HepG2 (cell line): ENCODE results near the gene KERA. TPM values are rescaled to one million over a fixed set of nuclear protein-coding genes. Genes with fewer than 3 reads are reported as not detected.

Experiments used
- ATAC-seq: fragments of 200-7000 bp; cut with Tn5 transposase; 3 replicates; pipeline ENCODE4 v1.9.1; 2020; ENCODE audit warnings: mild to moderate bottlenecking, moderate library complexity
- BruUV-seq: library from RNA; stranded (reverse); fragments of 400-500 nt; replicated peaks from 2 replicates; lab custom pipeline; 2021; lab: Mats Ljungman, UMichigan
- CTCF ChIA-PET: fragments of 300-600 bp; formaldehyde crosslinking; extraction: SDS; loops from one replicate; lab custom pipeline; 2021; ENCODE audit warnings: low total read pairs, inconsistent platforms, low intra/inter-chr PET ratio; lab: Yijun Ruan, JAX
- POLR2A ChIA-PET: fragments of 350-600 bp; sonication (Branson Sonifier 250); formaldehyde crosslinking; loops from one replicate; lab custom pipeline; 2020; ENCODE audit warnings: antibody characterized with exemption, inconsistent platforms; lab: Yijun Ruan, JAX
- DNase-seq: peaks from one replicate; pipeline ENCODE4 v3.0.0-alpha.2; 2015; ENCODE audit warnings: low spot score
- FAIRE-seq: peaks from 3 replicates; lab custom pipeline; 2011; peaks lifted over from hg19 to GRCh38; lab: Jason Lieb, UNC
- H2AFZ ChIP-seq: one replicate; pipeline ENCODE4 v1.6.1; 2011; ENCODE audit warnings: low read length, inconsistent platforms
- H3K27ac ChIP-seq: fragments of 300-600 bp; 3 replicates; pipeline ENCODE4 v1.8.0; 2011; ENCODE audit warnings: mixed run types, mild to moderate bottlenecking, mixed read lengths, low read length, inconsistent platforms; ENCODE audit not compliant: insufficient read depth; ENCODE audit errors: extremely low read length
- H3K27me3 ChIP-seq, 2 experiments: fragments of 200-600 bp in 1 of 2; 2 replicates in 1 of 2; 3 replicates in 1 of 2; pipeline versions ENCODE4 v1.6.0 to v1.8.0; 2011; ENCODE audit warnings: low read length in 2 of 2, mild to moderate bottlenecking in 2 of 2, moderate library complexity in 2 of 2, inconsistent platforms in 1 of 2; ENCODE audit not compliant: insufficient read depth in 2 of 2, control insufficient read depth in 1 of 2
- H3K36me3 ChIP-seq, 2 experiments: fragments of 200-600 bp in 1 of 2; replicated peaks in 1 of 2; 2 replicates in 1 of 2; 3 replicates in 1 of 2; pipeline versions ENCODE4 v1.5.1 to v1.8.0; 2011; ENCODE audit warnings: low read length in 2 of 2, inconsistent platforms in 1 of 2; ENCODE audit not compliant: insufficient read depth in 2 of 2, control insufficient read depth in 1 of 2
- H3K4me1 ChIP-seq: 2 replicates; pipeline ENCODE4 v1.5.1; 2012; ENCODE audit warnings: low read length, inconsistent platforms; ENCODE audit not compliant: insufficient read depth
- H3K4me2 ChIP-seq: 2 replicates; pipeline ENCODE4 v1.6.0; 2011; ENCODE audit warnings: low read depth, low read length, inconsistent platforms
- H3K4me3 ChIP-seq, 3 experiments: fragments of 200-600 bp in 1 of 3; sonication (generic), shearing (Covaris generic) in 1 of 3; replicated peaks in 1 of 3; 2 replicates each; pipeline ENCODE4 v1.5.1; 2011 to 2016; ENCODE audit warnings: low read length in 3 of 3, inconsistent platforms in 2 of 3, low read depth in 2 of 3, mild to moderate bottlenecking in 2 of 3, control low read depth in 1 of 3, mixed read lengths in 1 of 3; ENCODE audit not compliant: insufficient read depth in 1 of 3
- H3K79me2 ChIP-seq: one replicate; pipeline ENCODE4 v1.6.1; 2011; ENCODE audit warnings: low read length, inconsistent platforms; ENCODE audit not compliant: insufficient read depth
- H3K9ac ChIP-seq: 2 replicates; pipeline ENCODE4 v1.6.0; 2011; ENCODE audit warnings: mild to moderate bottlenecking, low read depth, low read length, inconsistent platforms; ENCODE audit not compliant: insufficient read depth
- H3K9me3 ChIP-seq: 2 replicates; pipeline ENCODE4 v1.5.1; 2012; ENCODE audit warnings: mild to moderate bottlenecking, low read length
- H4K20me1 ChIP-seq: 2 replicates; pipeline ENCODE4 v1.6.0; 2011; ENCODE audit warnings: inconsistent platforms, mild to moderate bottlenecking, low read length, moderate library complexity; ENCODE audit not compliant: insufficient read depth
- ATF1 ChIP-seq: IDR thresholded peaks from 2 replicates; pipeline ENCODE4 v1.6.1; 2016; ENCODE audit warnings: mild to moderate bottlenecking, control low read depth
- ATRX ChIP-seq: sonication (generic); formaldehyde crosslinking; IDR thresholded peaks from 2 replicates; pipeline ENCODE4 v1.4.0; 2020; ENCODE audit warnings: missing genetic modification reagents, borderline replicate concordance
- CCAR2 ChIP-seq: fragments of 200-400 bp; formaldehyde crosslinking; optimal IDR thresholded peaks from 2 replicates; pipeline ENCODE3; 2018; ENCODE audit warnings: low read depth, mild to moderate bottlenecking, low read length, moderate library complexity
- HIVEP1 ChIP-seq: sonication (generic); formaldehyde crosslinking; IDR thresholded peaks from 2 replicates; pipeline ENCODE4 v1.4.0; 2020; ENCODE audit warnings: mild to moderate bottlenecking, missing genetic modification reagents
- REXO4 ChIP-seq: sonication (generic); formaldehyde crosslinking; IDR thresholded peaks from 2 replicates; pipeline ENCODE4 v1.8.0; 2022; ENCODE audit warnings: missing genetic modification reagents, mild to moderate bottlenecking, borderline replicate concordance
- SP5 ChIP-seq: IDR thresholded peaks from 2 replicates; pipeline ENCODE4 v1.6.1; 2016; ENCODE audit warnings: low read depth, borderline replicate concordance
- TAF1 ChIP-seq: sonication (generic); formaldehyde crosslinking; IDR thresholded peaks from 2 replicates; pipeline ENCODE4 v1.4.0; 2020; ENCODE audit warnings: missing genetic modification reagents
- ZNF10 ChIP-seq: sonication (generic); formaldehyde crosslinking; IDR thresholded peaks from 2 replicates; pipeline ENCODE4 v1.4.0; 2020; ENCODE audit warnings: mild to moderate bottlenecking, low read depth, missing genetic modification reagents, borderline replicate concordance
- ZNF407 ChIP-seq: sonication (generic); formaldehyde crosslinking; IDR thresholded peaks from one replicate; pipeline ENCODE4 v1.5.1; 2020; ENCODE audit warnings: mild to moderate bottlenecking, missing genetic modification reagents; ENCODE audit errors: not compliant biosample characterization
- in situ Hi-C: cut with HindIII; loops from 2 replicates; pipeline ENCODE4 v1.10.0; 2017; ENCODE audit warnings: low pct_unique_long_range_greater_than_20kb; ENCODE audit not compliant: extremely low pct_ligation_motif_present
- intact Hi-C: fragments of 100-400 bp; cut with micrococcal nuclease; formaldehyde crosslinking; loops from one replicate; pipeline ENCODE4 v1.10.0; 2022; ENCODE audit not compliant: unreplicated experiment
- polyA plus RNA-seq, 8 experiments: library from polyadenylated mRNA; depleted of rRNA in 3 of 8; stranded (reverse) in 7 of 8; unstranded in 1 of 8; fragments of >200 nt; fragmentation: Illumina TruSeq in 4 of 8; extraction: Trizol in 4 of 8; gene quantifications; 2 replicates each; pipeline versions ENCODE4 v1.2.1 to v1.2.3, GENCODE V29; 2011 to 2016; ENCODE audit warnings: low read depth in 4 of 8, missing spikeins in 1 of 8, mixed read lengths in 1 of 8; ENCODE audit not compliant: insufficient read depth in 1 of 8
- total RNA-seq, 5 experiments: library from RNA; depleted of rRNA; stranded (reverse); fragments of >200 nt; fragmentation: Illumina TruSeq; extraction: Trizol; gene quantifications; 2 replicates each; pipeline ENCODE4 v1.2.3, GENCODE V29; 2016; ENCODE audit warnings: low read depth in 1 of 5
- TF ChIP-seq, protein P1 (sequence below): sonication (generic); formaldehyde crosslinking; IDR thresholded peaks from 2 replicates; pipeline ENCODE4 v1.9.0; 2021; ENCODE audit warnings: missing genetic modification reagents, borderline replicate concordance
- TF ChIP-seq, protein P2 (sequence below): sonication (generic); formaldehyde crosslinking; IDR thresholded peaks from 2 replicates; pipeline ENCODE4 v1.4.0; 2020; ENCODE audit warnings: missing genetic modification reagents

The KERA gene
- total and polyA plus RNA-seq, 2 of the 13 experiments (the other 11 are each of a cell fraction or from before 2014, with no cell fraction given), result not detected

DNA sequence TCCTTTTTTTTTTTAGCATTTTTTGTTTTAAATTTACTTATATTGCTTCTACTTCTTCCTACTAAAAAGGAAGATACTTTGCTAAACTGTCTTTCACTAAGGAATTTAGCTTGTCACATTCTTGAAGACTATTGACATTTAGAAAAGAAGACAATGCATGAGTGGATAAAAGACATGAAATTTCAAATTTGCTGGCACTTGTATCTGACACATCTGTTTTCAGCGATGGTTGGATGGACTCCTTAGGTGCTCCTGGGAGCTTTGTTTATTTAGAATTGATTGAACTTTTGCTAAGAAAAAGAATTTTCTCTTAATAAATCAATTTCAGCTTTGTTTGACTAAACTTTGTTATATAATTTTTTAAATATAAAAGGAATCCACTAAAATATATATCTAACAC is 3.3 kb upstream of the KERA start (continued):
- TF ChIP-seq ZNF407, result no peak
- no peak for TF ChIP-seq CCAR2
- TF ChIP-seq, all 625 proteins: peak for 0

- no peaks in the 10 kb centered on the region for H4K20me1 ChIP-seq
- H3K27ac ChIP-seq, result no peak overlapping the region
- no peaks in the 10 kb centered on the region; a peak in 1 of 5 replicates for H3K27me3 ChIP-seq
- FAIRE-seq (no peak), DNase-seq (no peak), ATAC-seq (no peak)
- H3K9ac ChIP-seq, result no peak overlapping the region
- no peaks in the 10 kb centered on the region for H3K36me3 ChIP-seq
- H3K4me3 ChIP-seq, result no peak overlapping the region
- BruUV-seq, result no TSS peak
- in situ Hi-C loops (no loop called here), intact Hi-C loops (no loop called here)
- CTCF ChIA-PET, result no interaction called here
- POLR2A ChIA-PET, result no interaction called here
- H3K4me2 ChIP-seq, result no peak overlapping the region
- H2AFZ ChIP-seq, result no peak overlapping the region
- H3K4me1 ChIP-seq, result no peaks in the 10 kb centered on the region
- H3K9me3 ChIP-seq, result no peaks in the 10 kb centered on the region
- H3K79me2 ChIP-seq, result no peaks in the 10 kb centered on the region
- TF ChIP-seq SP5 (CRISPR knock-in tag) (no peak), ATF1 (CRISPR knock-in tag) (no peak), ATRX (CRISPR knock-in tag) (no peak), TAF1 (CRISPR knock-in tag) (no peak), HIVEP1 (CRISPR knock-in tag) (no peak), REXO4 (no peak), ZNF10 (CRISPR knock-in tag) (no peak)
- TF ChIP-seq, protein P1, sequence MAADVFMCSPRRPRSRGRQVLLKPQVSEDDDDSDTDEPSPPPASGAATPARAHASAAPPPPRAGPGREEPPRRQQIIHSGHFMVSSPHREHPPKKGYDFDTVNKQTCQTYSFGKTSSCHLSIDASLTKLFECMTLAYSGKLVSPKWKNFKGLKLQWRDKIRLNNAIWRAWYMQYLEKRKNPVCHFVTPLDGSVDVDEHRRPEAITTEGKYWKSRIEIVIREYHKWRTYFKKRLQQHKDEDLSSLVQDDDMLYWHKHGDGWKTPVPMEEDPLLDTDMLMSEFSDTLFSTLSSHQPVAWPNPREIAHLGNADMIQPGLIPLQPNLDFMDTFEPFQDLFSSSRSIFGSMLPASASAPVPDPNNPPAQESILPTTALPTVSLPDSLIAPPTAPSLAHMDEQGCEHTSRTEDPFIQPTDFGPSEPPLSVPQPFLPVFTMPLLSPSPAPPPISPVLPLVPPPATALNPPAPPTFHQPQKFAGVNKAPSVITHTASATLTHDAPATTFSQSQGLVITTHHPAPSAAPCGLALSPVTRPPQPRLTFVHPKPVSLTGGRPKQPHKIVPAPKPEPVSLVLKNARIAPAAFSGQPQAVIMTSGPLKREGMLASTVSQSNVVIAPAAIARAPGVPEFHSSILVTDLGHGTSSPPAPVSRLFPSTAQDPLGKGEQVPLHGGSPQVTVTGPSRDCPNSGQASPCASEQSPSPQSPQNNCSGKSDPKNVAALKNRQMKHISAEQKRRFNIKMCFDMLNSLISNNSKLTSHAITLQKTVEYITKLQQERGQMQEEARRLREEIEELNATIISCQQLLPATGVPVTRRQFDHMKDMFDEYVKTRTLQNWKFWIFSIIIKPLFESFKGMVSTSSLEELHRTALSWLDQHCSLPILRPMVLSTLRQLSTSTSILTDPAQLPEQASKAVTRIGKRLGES, result no peak
- TF ChIP-seq, protein P2, sequence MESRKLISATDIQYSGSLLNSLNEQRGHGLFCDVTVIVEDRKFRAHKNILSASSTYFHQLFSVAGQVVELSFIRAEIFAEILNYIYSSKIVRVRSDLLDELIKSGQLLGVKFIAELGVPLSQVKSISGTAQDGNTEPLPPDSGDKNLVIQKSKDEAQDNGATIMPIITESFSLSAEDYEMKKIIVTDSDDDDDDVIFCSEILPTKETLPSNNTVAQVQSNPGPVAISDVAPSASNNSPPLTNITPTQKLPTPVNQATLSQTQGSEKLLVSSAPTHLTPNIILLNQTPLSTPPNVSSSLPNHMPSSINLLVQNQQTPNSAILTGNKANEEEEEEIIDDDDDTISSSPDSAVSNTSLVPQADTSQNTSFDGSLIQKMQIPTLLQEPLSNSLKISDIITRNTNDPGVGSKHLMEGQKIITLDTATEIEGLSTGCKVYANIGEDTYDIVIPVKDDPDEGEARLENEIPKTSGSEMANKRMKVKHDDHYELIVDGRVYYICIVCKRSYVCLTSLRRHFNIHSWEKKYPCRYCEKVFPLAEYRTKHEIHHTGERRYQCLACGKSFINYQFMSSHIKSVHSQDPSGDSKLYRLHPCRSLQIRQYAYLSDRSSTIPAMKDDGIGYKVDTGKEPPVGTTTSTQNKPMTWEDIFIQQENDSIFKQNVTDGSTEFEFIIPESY (CRISPR knock-in tag), result no peak
These were observed 1.4 kb upstream of the KERA start for GRCh38 chr12:91059211-91059610.
